Activated naive CD8-positive, alpha-beta T cell treated with anti-CD3 and anti-CD28 coated beads, Interleukin-2, amount 50 U/mL, for 16 hours (primary cell): ENCODE results near the gene A1BG.
A peak's percentile ranks its signal among the peaks of the same experiment; 100 is the strongest.
"Not testable (repeated sequence)": the region's sequence is repeated elsewhere in the genome, so short reads cannot be mapped to it uniquely, and the experiment has no call there.

Experiments
- DNase-seq: peaks from one replicate; pipeline ENCODE4 v3.0.0-alpha.2; 2020; ENCODE audit warnings: low read depth, low spot score

A1BG gene

DNA sequence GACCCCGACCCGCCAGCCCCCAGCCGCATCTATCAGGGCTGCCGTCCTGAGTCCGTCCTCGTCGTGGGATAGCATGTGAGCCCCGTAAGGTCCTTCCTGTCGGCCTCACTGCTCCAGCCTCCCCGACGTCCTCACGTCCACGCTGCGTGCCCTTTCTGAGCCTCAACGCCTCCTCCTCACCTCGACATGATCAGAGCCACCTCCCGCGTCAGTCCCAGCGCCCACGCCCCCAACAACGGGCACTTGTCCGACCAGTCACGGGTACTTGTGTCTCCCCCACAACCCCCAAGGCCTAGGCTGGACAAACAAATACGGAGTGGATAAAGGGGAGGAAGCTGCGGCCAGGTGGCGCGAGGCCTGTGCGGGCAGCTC is 8.6 kb upstream of the A1BG start:
- DNase-seq, result no peak

DNA sequence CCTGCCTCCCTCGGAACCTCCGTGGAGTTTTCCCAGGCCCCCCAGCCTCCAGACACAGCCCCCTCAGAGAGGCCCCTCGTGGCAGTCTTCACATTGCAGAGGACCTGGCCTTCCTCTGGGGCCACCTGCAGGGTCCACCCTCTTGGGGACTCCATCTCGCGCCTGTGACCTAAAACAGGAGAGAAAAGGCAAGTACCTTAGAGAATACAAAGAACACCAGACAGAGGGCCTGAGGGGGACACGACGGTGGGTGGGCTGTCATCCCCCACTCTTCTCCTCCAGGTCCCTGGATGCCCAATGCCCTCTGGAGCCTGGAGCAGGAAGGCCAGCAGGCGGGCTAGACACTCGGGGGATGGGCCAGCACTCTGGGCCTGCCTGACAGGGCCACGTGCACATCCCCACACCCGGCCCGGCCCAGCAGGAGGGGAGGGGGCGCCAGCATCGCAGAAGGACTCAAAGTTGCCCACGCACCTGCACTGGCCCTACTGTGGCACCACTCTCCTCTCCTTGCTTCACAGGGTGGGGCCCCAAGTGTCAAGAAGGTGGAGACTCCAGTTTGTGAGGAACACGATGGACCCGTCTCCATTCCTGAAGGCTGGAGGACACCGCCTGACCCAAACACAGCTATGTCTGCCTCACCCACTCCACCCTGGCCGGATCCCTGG is 4.3 kb upstream of the A1BG start:
- no peak for DNase-seq

DNA sequence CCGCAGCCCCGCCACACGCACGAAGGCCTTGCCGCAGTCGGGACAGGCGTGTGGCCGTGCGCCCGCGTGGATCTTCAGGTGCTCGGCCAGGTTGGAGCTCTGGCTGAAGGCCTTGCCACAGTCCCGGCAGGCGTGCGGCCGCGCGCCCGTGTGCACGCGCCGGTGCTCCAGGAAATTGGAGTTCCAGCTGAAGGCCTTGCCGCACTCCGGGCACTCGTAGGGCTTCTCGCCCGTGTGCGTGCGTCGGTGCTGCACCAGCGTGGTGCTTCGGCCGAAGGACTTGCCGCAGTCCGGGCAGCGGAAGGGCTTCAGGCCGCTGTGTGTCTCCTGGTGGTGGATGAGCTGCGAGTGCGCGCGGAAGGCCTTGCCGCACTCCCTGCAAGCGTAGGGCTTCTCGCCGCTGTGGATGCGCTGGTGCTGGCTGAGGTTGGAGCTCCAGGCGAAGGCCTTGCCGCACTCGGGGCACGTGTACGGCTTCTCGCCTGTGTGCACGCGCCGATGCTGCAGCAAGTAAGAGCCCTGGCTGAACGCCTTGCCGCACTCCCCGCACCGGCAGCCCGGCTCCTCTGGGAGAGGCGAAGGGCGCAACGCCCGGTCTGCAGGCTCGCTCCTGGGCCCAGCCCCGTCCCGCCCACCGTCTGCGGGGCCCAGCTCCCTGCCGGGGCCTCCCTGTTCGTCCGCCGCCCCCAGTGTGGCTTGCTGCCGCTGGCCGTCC is 3.6 kb upstream of the A1BG start:
- no peak for DNase-seq

DNA sequence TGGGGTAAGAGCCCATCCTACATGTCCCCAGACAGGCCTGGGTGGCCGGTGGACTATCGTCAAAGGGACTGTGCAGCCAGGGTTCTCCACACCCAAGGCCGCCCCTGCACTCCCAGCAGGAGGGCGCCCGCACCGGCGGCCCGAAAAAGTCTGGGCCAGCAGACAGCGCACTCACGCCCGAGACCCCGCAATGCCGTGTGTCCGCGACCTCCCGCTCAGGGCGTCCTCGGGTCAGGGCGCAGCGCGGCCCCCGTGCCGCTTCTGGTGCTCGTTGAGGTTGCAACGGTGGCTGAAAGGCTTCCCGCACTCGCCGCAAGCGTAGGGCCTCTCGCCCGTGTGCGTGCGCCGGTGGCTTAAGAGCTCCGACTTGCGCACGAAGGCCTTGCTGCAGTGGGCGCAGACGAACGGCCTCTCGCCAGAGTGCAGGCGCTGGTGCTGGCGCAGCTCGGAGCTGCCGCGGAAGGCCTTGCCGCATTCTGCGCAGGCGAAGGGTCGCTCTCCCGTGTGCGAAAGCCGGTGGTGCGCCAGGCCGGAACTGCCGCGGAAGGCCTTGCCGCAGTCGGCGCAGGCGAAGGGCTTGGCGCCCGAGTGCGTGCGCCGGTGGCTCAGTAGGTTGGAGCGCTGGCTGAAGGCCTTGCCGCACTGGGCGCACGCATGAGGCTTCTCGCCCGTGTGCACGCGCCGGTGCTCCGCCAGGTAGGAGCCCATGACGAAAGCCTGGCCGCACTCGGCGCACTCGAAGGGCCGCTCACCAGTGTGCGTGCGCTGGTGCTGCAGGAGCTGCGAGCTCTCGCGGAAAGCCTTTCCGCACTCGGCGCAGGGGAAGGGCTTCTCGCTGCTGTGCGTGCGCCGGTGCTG is 2.8 kb upstream of the A1BG start:
- DNase-seq, result no peak

DNA sequence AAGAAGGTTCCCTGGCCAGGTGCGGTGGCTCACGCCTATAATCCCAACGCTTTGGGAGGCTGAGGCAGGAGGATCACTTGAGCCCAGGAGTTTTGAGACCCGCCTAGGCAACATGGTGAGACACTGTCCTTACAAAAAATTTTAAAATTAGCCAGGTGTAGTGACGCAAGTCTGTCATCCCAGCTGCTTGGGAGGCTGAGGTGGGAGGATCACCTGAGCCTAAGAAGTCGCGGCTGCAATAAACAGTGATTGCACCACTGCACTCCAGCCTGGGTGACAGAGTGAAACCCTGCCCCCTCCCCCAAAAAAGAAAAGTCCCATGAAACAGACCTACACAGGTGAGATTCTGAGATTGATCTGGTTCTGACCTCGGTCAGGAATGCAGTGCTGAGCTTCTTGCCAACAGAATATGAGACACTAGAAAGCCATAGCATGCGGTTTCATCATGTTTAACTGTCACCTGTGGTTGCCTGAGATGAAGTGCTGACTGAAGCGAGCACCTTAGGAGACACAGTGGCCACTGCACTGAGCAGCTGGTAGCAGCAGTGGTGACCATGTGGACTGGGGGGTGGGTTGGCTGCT is 2.0 kb upstream of the A1BG start:
- no peak for DNase-seq

DNA sequence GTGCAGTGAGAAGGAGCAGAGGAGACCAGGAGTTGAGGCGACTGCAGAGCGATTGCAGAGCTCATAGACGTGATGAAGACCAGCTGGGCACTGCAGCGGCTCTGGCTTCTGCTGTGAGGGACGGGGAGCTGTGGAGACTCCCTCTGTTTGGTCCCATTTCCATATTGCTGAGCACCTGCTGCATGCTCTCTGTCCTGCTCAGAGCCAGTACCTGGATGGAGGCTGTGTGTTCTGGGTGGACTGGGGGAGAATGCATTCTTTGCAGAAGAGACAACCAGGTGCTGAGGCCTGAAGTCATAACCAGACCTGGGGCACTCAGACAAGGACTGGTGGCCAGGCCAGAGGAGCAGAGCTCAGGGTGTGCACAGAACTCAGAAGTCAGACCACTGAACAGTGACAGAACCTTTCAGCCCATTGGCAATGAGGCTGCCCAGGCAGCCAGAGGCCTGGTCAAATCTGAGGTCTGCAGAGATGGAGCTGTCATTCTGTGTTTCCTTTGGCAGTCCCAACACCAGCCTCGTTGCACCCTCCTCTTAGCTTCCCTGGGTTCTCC is 1.3 kb upstream of the A1BG start:
- DNase-seq, result no peak

DNA sequence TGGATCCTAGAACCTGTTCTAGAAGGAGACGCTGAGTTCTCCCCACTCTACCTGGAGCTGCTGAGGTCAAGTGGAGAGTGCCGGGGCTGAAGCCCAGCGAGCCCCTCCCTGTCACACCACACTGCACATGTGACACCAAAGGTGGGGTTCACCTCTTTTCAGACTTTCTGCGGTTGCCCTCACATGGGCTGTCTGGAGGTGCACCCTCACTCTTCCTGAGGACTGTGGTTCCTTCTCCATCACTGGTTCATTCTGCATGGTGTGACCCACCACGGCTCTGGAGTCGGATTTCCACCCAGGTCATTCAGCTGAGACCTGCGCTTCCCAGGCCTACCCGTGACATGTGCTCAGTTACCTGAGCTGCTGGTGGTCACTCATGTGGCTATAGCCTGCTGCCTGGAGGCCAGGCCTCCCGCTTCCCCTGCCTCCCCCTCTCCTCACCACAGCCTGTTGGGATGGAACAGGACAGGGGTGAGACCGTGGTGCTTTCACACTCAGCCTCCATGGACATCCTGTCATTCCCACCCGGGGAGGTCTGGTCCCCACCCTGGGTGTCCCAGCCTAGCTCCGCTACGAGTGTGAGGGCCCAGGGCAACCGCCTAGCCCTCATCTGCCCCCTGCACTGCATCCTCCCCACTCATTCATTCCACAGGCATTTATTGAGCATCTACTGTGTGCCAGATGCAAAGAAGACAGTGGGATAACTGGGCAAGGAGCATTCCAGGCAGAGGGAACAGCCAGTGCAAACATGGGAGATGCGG is 605 bp upstream of the A1BG start:
- DNase-seq, result no peak

DNA sequence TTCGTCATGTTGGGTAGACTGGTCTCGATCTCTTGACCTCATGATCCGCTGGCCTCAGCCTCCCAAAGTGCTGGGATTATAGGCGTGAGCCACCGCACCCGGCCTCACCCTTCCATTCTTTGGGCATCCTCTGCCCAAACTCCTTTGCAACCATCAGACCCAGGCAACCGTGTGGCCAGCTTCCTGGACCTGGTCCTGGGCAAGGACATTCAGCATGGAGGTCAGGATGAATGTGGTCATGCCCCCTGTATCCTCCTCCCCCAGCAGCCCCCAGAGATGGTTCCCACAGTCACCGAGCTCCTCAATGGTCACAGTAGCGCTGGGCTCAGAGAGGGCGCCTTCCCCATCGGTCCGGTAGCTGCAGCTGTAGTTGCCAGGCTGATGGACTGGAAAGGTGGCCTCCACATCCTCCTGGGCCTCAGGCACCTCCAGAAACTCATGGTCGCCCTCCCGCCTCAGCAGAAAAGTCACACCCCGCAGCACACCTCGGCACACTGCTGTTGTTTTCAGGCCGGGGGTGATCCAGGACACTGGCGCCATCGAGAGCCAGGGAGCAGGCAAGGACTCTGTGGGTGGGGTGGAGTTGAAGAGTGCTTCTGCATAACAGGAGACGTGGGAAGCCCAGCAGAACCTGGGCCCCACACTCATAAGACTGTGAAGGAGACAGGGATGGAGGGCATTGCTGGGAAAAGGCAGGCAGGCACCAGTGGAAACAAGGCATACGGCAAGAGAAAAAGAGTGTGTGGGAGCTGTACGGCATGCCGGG is 1.1 kb downstream of the A1BG start:
- no peak for DNase-seq

DNA sequence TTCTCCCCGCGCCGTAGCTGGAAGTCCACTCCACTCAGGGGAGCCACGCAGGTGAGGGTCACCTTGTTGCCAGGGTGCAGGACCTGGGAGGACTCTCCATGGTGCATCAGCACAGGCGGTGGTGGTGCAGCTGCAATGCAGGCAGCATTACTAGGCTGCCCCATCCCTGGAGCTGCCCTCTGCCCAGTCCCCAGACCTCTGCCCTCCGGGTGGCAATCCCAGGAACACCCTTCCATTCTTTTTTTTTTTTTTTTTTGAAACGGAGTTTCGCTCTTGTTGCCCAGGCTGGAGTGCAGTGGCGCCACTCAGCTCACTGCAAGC is 1.8 kb downstream of the A1BG start:
- DNase-seq, result no peak

DNA sequence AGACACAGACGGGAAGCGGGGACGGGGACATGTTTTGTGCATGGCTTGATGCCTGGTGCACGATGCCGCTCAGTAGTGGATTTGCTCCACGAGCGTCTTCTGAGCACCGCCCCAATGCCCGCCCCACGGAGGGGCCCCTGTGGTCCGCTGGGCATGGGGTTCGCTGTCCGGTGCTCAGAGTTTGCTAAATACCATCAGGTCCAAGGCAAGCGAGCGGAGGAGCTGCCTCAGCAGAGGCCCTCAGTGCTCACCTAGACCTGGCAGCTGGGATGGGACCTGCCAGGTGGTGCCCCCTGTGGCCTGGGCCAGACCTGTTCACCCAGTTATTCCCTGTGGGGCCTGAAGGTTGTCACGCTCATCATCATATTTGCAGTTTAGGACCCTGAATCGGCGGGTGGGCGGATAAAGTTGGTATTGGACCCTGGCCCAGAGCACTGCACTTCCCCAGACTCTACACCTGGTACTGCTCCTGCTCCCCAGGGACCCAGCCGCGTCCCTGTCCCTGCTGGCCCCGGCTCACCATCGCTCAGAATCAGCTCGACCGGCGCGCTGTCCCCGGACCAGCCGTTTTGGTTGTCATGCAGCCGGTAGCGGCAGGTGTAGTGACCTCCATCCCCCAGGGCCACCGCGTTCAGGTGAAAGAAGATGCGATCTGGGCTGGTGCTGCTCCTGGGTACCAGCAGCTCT is 2.3 kb downstream of the A1BG start:
- no peak for DNase-seq

DNA sequence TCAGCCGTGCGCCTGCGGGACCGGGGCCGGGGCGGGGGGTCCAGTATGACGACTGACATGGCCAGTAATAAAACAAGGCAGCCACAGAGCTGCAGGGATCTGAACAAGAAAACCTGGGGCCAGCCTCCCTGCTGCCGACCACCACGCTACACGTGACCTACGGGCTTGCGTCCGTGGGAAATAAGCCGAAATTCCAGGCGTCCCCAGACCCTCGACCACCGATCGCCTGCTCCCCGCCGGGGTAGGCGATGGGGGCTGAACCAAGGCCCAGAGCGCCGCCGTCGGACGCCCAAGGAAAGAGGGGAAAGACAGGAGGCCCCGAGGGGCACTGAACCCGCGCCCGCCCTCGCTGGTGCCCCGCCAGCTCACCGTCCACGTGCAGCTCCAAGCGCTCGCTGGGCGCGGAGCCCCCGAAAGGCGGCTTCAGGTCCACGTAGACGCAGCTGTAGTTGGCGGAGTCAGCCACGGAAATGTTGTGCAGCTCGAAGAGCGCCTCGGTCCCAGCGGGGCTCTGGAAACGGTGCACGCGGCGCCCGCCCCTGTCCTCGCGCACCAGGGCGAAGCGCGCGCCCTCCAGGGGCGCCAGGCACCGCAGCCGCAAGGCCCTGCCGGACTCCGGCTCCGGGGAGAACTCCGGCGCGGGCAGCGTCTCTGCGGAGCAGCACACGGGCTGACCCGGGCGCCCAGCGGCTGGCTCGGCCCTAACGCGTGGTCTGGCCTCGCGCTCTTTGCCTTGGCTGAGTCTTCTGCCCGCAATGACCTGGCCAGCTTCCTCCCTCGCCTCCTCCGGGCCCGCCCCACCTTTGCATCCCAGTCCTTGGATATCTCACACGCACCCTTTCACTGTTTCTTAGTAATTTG is 3.1 kb downstream of the A1BG start:
- DNase-seq, result no peak

DNA sequence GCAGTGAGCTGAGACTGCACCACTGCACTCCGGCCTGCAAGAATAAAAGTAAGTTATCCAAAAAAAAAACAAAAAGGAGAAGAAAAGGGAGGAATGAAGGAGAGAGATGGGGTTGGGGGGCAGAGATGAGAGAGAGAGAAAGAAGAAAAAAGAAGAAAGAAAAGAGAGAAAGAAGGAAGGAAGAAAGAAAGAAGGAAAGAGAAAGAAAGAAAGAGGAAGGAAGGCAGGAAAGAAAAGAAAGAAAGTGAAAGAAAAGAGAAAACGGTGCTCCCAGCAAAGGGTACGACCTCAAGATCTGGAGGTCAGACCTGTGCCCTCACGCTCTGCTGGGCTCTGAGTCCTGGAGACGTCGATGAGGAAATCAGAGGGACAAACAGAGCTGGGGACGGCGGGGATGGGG is 3.7 kb downstream of the A1BG start:
- no peak for DNase-seq

DNA sequence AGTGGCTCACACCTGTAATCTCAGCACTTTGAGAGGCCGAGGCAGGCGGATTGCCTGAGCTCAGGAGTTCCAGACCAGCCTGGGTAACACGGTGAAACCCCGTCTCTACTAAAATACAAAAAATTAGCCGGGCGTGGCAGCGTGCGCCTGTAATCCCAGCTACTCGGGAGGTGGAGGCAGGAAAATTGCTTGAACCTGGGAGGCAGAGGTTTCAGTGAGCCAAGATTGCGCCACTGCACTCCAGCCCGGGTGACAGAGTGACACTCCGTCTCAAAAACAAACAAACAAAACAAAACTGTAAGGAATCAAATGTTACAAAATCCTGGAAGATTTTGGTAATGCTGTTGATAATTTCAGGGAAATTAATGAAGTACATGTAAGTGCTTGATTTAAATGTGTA is 5.2 kb downstream of the A1BG start:
- DNase-seq, result not testable (repeated sequence)

DNA sequence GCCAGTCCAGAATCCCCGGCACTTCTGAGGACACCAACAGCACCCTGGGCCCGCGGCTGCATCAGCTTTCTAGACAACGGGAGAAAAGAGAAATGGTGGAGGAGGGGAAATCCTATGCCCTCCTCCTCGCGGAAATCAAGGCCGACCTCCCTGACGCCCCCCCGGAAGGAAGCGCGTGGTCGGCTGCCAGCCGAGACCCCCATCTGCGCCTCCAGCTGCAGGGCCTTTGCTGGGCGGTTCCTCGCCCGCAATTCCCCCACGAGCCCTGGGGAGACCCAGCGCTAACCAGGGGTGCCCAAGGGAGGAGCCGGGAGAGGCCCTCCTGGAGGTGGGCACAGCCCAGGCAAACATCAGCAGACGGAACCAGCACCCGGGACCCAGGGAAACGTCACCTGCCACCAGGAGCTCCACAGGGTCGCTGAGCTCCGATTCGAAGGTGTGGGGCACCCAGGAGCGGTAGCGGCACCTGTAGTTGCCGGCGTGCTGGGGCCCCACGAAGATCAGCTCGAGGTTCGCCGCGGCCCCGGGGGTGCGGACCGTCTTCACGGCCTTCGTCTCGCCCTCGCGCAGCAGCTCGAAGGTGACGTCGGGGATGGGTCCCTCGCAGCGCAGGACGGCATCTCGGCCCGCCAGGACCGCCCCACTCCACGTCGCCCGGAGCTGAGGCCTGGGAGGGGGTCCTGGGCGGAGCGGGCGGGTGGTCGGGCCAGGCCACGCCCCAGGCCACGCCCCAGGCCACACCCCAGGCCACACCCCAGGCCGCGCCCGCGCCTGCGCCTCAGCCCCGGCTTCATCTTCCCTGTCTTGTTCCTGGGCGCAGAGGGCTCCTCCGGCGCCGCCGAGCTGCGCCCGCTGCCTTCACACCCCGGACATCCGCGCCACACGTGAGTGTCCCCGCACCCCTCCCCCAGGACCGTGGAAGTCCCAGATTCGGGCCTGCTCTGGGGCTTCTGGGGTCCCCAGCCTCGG is 6.0 kb downstream of the A1BG start:
- peak; percentile 31 for DNase-seq

DNA sequence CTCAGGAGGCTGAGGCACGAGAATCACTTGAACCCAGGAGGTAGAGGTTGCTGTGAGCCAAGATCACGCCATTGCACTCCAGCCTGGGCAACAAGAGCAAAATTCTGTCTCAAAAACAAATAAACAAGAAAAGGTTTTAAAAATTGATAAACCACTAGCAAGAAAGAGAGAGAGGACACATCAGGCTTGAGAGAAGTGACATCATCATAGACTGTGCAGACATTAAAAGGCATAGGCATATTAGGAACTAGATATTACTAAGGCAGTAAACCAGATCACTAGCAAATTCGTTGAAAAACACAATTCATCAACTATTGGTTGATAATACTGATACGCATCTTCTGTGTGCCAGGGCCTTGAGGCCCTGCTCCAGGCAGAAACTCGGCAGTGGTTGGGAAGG is 7.7 kb downstream of the A1BG start:
- no peak for DNase-seq

DNA sequence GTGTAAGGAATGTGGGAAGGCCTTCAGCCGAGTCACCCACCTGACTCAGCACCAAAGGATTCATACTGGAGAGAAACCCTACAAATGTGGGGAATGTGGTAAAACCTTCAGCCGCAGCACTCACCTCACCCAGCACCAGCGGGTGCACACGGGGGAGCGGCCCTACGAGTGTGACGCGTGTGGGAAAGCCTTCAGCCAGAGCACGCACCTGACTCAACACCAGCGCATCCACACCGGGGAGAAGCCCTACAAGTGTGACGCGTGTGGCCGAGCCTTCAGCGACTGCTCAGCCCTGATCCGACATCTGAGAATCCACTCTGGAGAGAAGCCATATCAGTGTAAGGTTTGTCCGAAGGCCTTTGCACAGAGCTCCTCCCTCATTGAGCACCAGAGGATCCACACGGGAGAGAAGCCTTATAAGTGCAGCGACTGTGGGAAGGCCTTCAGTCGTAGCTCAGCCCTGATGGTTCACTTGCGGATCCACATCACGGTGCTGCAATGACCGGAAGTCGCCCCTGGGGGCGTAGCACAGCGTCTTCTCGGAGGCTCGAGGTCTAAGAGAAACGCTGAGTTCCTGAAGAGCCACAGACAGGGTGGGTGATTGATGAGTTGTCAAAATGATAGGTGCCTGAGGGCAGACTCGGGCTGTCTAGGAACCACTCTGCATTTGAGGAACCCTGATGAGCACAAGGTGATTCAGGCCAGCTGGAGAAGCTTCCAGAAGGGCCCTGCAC is 14.3 kb downstream of the A1BG start:
- DNase-seq, result no peak

DNA sequence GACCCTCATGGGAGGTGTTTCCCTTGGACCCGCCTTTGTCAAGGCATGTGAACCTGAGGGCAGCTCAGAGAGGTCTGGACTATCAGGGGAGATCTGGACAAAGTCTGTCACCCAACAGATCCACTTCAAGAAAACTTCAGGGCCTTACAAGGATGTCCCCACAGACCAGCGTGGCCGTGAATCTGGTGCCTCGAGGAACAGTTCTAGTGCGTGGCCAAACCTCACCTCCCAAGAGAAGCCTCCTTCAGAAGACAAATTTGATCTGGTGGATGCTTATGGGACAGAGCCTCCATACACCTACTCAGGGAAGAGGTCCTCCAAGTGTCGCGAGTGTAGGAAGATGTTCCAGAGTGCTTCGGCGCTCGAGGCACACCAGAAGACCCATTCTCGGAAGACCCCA is 15.0 kb downstream of the A1BG start:
- DNase-seq, result no peak
